DMS 273 (cell line): ENCODE measurements around the gene ZDHHC20.

Source experiments
- DNase-seq: peaks from one replicate; lab custom pipeline; 2025; ENCODE audit not compliant: unreplicated experiment; lab: John Stamatoyannopoulos, UW

Gene ZDHHC20

DNA sequence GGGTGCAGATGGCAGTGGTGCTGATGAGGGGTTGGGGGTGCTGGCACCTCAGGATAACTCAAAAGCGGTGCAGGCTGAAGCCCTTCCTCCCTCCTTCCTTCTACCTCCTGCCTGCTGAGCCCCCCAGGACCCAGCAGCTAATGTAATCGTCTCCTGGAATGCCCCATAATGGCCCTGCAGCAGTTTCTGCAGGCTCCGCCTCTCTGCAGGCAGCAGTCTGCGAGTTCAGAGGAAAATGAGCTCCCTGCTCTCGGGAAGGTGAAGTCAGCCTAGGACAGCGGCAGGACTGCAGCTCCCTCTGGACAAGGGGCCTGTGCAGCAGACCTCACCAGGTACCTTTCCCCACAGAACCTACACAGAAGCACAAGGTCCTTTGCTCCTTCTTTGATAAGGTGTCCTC is 130.9 kb downstream of the ZDHHC20 start:
- DNase-seq: no peak

DNA sequence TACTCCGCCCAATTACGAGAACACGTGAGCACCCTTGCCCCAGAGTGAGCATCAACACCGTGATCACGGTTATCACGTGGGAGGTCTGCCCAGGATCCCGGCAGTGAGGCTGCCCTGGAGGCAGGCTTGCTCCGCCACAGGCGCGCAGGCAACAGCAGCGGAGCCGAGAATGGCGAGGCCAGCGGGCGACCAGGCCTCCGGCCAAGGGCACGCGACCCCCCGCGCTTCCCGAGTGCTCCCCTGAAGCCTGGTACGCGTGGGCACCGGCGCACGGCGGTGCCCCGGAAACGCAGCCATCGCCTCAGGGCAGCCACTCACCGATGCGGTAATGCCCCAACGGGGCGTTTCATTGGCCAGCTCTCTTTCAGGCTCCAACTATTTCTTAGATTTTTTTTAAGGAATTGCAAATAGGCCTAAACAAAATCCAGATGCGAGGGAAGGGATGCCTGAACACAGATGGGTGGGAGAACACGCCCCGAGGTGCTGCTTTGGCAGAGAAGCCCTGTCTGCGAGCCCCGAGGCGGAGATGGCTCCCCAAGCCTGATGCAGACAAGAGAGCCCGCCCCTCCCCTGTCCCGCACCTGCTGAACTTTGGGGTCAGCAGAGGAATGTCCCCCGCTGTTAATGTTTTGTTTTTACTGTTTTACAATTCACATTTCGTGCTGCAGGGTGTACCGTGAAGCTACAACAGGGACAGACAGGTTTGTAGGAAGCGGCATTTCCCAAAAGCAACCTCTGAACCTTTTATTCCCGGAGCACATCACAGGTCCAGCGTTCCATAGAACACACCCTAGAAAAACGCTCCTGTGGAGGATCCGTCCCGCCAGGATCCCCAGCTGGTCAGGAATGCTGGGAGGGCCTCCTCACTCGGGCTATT is 132.7 kb downstream of the ZDHHC20 start:
- DNase-seq: peak; percentile 45

DNA sequence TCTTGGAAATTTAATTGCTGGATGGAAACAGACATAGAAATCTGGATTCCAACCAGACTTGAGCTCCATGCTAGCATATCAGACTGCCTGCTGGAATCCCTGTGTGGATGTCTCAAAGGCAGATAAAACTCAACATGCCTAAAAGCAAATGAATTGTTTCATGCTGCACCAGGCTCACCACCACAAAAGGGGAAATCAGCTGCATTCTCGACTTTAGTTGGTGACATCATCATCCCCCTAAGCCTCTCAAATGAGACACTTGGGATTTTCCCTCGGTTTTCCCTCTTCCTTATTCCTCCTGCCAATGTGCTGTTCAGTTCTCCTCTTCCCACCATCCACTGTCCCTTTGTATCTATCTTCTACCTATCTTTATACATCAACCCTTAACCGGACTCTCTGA is 134.3 kb downstream of the ZDHHC20 start:
- DNase-seq: no peak

DNA sequence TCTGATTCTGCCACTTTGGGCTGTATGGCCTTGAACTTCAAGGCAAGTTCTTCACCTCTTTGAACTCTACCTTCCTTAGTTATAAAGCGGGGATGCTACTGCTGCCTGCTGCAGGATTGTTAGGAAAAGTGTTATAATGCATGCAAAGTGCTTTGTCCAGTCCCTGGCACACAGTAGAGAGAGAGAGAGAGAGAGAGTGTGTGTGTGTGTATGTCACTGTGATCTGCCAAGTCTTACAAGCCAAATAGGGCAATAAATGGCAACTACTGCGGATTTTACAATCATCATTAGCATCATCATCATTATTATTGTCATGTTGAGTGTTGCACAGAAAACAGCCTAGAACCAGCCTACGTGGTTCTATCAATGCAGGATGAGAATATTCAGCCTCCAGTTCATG is 136.1 kb downstream of the ZDHHC20 start:
- no peak for DNase-seq
